COLO829 (cell line): Measurements from ENCODE around the gene MTA1.

Source experiments
- DNase-seq: peaks from one replicate; pipeline ENCODE4 v3.0.0; 2012; ENCODE audit warnings: low spot score

MTA1 gene

GRCh38 chr14:105498430-105499255, 79.0 kb downstream of the MTA1 start:
- DNase-seq: no peak

- peak; percentile 93 for DNase-seq
These were observed 79.8 kb downstream of the MTA1 start for GRCh38 chr14:105499256-105500035.

GRCh38 chr14:105500036-105500725, 80.6 kb downstream of the MTA1 start:
- DNase-seq: no peak

- no peak for DNase-seq
These were observed 81.1 kb downstream of the MTA1 start for GRCh38 chr14:105500726-105501101.

- DNase-seq: no peak
These were observed 82.1 kb downstream of the MTA1 start for GRCh38 chr14:105501504-105502291.

- no peak for DNase-seq
These were observed 83.0 kb downstream of the MTA1 start for GRCh38 chr14:105502446-105503295.

- no peak for DNase-seq
These were observed 83.6 kb downstream of the MTA1 start for GRCh38 chr14:105503296-105503640.

- DNase-seq: no peak
These were observed 84.5 kb downstream of the MTA1 start for GRCh38 chr14:105503935-105504692.

- DNase-seq: no peak
These were observed 85.5 kb downstream of the MTA1 start for GRCh38 chr14:105505101-105505500.

GRCh38 chr14:105507247-105507646, 87.6 kb downstream of the MTA1 start:
- DNase-seq: no peak

- no peak for DNase-seq
These were observed 88.4 kb downstream of the MTA1 start for GRCh38 chr14:105508069-105508468.

- DNase-seq: no peak
These were observed 89.0 kb downstream of the MTA1 start for GRCh38 chr14:105508601-105509000.

- no peak for DNase-seq
These were observed 97.5 kb downstream of the MTA1 start for GRCh38 chr14:105517096-105517495.

- DNase-seq: no peak
These were observed 100.5 kb downstream of the MTA1 start for GRCh38 chr14:105519946-105520698.
